ENCODE results near the gene BMPER. TPM values are rescaled to one million over a fixed set of nuclear protein-coding genes. Genes with fewer than 3 reads are reported as not detected.

BMPER gene
- total RNA-seq, 1 experiment from 2014 or later = 0.50 TPM

DNA sequence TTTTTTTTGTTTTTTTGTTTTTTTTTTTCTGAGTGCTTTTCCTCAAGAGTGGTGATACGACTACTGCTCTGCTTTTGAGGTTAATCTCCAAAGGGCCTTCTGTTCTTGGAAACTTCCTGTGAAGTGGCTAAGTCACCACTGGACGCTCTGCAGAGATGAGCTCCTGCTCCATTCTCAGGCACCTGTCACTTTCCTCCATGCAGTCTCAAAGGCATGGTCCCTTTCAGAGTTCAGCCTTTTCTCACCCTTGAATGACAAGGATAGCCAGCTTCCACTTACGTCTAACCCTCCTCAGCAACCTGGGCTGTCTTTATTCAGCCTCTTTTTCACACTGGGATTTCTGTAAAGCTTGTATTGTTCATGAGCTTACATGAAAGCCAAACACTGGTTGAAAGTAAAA is 65.8 kb downstream of the BMPER start:
- H3K4me1 ChIP-seq (replicated peaks; ENCODE audit: insufficient read depth) = no peaks in the 10 kb centered on the region
- no peaks in the 10 kb centered on the region for H3F3A ChIP-seq (ENCODE audit: insufficient read depth, low read depth)
- no peaks in the 10 kb centered on the region for H4K20me1 ChIP-seq (ENCODE audit: insufficient read depth)
- no peak for TF ChIP-seq EZH2 (IDR thresholded peaks at IDR 0.05; ENCODE audit: low read depth)
- TF ChIP-seq, protein P1, sequence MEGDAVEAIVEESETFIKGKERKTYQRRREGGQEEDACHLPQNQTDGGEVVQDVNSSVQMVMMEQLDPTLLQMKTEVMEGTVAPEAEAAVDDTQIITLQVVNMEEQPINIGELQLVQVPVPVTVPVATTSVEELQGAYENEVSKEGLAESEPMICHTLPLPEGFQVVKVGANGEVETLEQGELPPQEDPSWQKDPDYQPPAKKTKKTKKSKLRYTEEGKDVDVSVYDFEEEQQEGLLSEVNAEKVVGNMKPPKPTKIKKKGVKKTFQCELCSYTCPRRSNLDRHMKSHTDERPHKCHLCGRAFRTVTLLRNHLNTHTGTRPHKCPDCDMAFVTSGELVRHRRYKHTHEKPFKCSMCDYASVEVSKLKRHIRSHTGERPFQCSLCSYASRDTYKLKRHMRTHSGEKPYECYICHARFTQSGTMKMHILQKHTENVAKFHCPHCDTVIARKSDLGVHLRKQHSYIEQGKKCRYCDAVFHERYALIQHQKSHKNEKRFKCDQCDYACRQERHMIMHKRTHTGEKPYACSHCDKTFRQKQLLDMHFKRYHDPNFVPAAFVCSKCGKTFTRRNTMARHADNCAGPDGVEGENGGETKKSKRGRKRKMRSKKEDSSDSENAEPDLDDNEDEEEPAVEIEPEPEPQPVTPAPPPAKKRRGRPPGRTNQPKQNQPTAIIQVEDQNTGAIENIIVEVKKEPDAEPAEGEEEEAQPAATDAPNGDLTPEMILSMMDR (conservative IDR thresholded peaks at IDR 0.05) = no peak
- H3K36me3 ChIP-seq (ENCODE audit: low read depth) = no peaks in the 10 kb centered on the region
- intact Hi-C loops (cut with micrococcal nuclease; ENCODE audit: unreplicated experiment) = no loop called here
- CTCF ChIA-PET = no interaction called here
- POLR2A ChIA-PET (ENCODE audit: unreplicated experiment) = no interaction called here
- H3K27ac ChIP-seq = no peak overlapping the region
- H3K4me3 ChIP-seq = no peak overlapping the region
- no peak overlapping the region for H3K4me2 ChIP-seq
- no peak overlapping the region for H2AFZ ChIP-seq
- H3K79me2 ChIP-seq (ENCODE audit: low read depth) = no peaks in the 10 kb centered on the region
- no peaks in the 10 kb centered on the region for H3K9me3 ChIP-seq (ENCODE audit: insufficient read depth, low read depth)
- peak in 1 of 2 experiments; percentile 30 for DNase-seq
- no peaks in the 10 kb centered on the region for H3K27me3 ChIP-seq (ENCODE audit: insufficient read depth, low read depth)
- BruUV-seq (replicated peaks) = no TSS peak
- no peaks in the 10 kb centered on the region for H3K9me2 ChIP-seq (ENCODE audit: insufficient read depth)

DNA sequence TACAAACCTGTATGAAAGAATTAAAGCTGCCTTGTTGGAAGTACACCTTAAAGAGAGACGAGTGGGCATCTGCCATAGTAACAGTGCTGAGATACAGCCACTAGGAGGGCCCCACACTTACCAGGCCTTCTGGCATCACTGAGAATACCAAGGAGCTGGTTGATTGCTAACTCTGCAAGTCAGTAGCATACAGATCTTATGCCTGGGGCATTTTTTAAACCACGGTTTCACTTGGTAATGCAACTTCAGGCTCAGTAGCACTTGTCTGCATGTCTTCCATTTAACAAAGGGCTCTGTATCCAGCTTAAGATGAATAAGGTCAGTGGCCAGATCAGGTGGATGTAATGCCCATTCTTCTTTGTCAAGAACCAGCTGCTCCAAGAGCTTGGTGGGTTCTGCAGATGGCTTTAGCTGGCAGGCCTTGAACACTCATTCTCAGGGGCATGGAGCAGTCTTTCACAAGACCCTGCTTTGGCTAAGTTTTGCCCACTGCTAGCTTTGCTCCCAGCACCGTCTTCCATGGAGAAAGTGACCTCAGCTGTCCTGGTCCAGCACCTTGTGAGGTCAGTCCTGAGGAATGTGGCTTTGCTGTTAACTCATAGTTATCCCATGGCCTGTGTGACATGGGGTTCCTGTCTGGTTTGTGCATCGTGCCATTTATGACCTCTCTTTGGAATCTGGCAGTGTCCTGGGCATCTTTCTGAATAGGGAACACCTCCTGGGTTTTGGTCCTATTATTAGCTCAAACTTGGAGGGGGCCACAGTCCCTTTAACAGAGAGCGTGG is 68.1 kb downstream of the BMPER start:
- Histone ChIP-seq H4K20me1 (ENCODE audit: insufficient read depth) (no peaks in the 10 kb centered on the region), H2AFZ (no peak overlapping the region), H3K27me3 (ENCODE audit: insufficient read depth, low read depth) (no peaks in the 10 kb centered on the region), H3K36me3 (ENCODE audit: low read depth) (no peaks in the 10 kb centered on the region), H3K4me2 (no peak overlapping the region), H3K4me3 (no peak overlapping the region), H3K9me2 (ENCODE audit: insufficient read depth) (no peaks in the 10 kb centered on the region), H3K79me2 (ENCODE audit: low read depth) (no peaks in the 10 kb centered on the region), H3K9me3 (ENCODE audit: insufficient read depth, low read depth) (no peaks in the 10 kb centered on the region), H3K4me1 (replicated peaks; ENCODE audit: insufficient read depth) (no peaks in the 10 kb centered on the region), H3F3A (ENCODE audit: insufficient read depth, low read depth) (no peaks in the 10 kb centered on the region), H3K27ac (no peak overlapping the region)
- DNase-seq = no peak
- intact Hi-C loops (cut with micrococcal nuclease; ENCODE audit: unreplicated experiment) = no loop called here
- no TSS peak for BruUV-seq (replicated peaks)
- ChIA-PET POLR2A (ENCODE audit: unreplicated experiment) (no interaction called here), CTCF (no interaction called here)
- TF ChIP-seq, protein P1 (conservative IDR thresholded peaks at IDR 0.05) = no peak
- TF ChIP-seq EZH2 (IDR thresholded peaks at IDR 0.05; ENCODE audit: low read depth) = no peak

- Histone ChIP-seq H3K9me2 (ENCODE audit: insufficient read depth) (no peaks in the 10 kb centered on the region), H3K27me3 (ENCODE audit: insufficient read depth, low read depth) (no peaks in the 10 kb centered on the region), H3K4me3 (no peak overlapping the region), H2AFZ (no peak overlapping the region), H3K9me3 (ENCODE audit: insufficient read depth, low read depth) (no peaks in the 10 kb centered on the region), H3K27ac (no peak overlapping the region), H3K79me2 (ENCODE audit: low read depth) (no peaks in the 10 kb centered on the region), H3K4me1 (replicated peaks; ENCODE audit: insufficient read depth) (no peaks in the 10 kb centered on the region), H3F3A (ENCODE audit: insufficient read depth, low read depth) (no peaks in the 10 kb centered on the region), H3K36me3 (ENCODE audit: low read depth) (no peaks in the 10 kb centered on the region), H3K4me2 (no peak overlapping the region), H4K20me1 (ENCODE audit: insufficient read depth) (no peaks in the 10 kb centered on the region)
- intact Hi-C loops (cut with micrococcal nuclease; ENCODE audit: unreplicated experiment) = no loop called here
- ChIA-PET POLR2A (ENCODE audit: unreplicated experiment) (no interaction called here), CTCF (no interaction called here)
- TF ChIP-seq, protein P1 (conservative IDR thresholded peaks at IDR 0.05) = no peak
- no peak for TF ChIP-seq EZH2 (IDR thresholded peaks at IDR 0.05; ENCODE audit: low read depth)
- BruUV-seq (replicated peaks) = no TSS peak
- no peak for DNase-seq
Observed at GRCh38 chr7:33979300-33979806, 74.0 kb downstream of the BMPER start.
